Measurements from ENCODE around the gene SPIN2A. TPM values are rescaled to one million over a fixed set of nuclear protein-coding genes. Genes with fewer than 3 reads are reported as not detected.
A peak's percentile ranks its signal among the peaks of the same experiment; 100 is the strongest.
"Not testable (repeated sequence)": the region's sequence is repeated elsewhere in the genome, so short reads cannot be mapped to it uniquely, and the experiment has no call there.

SPIN2A gene
- total RNA-seq, 1 donor from 2014 or later, result not detected

DNA sequence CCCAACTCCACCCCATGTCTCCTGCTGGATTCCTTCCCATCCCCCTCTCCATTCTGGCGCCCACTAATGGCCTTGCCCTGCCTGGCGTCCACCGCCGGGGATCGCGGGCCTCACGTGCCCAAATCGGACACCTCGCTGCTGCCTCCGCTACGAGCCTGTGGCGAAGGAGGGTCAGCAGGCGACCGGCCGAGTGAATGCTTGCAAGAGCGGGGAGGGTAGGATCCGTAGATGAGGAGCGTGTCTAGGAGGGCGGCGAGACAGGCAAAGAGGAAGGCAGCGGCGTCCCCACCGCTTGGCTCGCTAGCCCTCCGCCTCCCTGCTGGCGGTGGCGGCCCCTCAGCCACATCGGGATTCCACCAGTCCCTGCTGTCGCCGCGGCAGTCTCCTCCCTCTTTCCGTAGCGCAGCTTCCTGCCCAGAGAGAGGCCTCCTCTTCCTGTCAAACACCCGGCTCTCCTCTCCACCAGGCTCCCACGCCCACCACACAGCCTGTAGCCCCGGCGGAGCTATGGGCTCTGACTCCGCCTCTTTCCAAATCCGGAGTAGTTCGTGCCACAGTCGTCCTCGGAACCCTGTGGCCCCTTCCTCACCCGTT, 15.9 kb downstream of the SPIN2A start, which contains the start of gene SPIN2B:
SPIN2B (minus strand) TSS at position 387 of the 594 bp plus-strand sequence.
- H3K4me3 ChIP-seq (ENCODE audit: low read depth, low read length), result peak within 1 kb of the TSS; percentile 70
- no peak for DNase-seq (ENCODE audit: low read depth)
- TF ChIP-seq, protein P1, sequence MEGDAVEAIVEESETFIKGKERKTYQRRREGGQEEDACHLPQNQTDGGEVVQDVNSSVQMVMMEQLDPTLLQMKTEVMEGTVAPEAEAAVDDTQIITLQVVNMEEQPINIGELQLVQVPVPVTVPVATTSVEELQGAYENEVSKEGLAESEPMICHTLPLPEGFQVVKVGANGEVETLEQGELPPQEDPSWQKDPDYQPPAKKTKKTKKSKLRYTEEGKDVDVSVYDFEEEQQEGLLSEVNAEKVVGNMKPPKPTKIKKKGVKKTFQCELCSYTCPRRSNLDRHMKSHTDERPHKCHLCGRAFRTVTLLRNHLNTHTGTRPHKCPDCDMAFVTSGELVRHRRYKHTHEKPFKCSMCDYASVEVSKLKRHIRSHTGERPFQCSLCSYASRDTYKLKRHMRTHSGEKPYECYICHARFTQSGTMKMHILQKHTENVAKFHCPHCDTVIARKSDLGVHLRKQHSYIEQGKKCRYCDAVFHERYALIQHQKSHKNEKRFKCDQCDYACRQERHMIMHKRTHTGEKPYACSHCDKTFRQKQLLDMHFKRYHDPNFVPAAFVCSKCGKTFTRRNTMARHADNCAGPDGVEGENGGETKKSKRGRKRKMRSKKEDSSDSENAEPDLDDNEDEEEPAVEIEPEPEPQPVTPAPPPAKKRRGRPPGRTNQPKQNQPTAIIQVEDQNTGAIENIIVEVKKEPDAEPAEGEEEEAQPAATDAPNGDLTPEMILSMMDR (conservative IDR thresholded peaks at IDR 0.05; ENCODE audit: low read depth, low read length), result no peak

DNA sequence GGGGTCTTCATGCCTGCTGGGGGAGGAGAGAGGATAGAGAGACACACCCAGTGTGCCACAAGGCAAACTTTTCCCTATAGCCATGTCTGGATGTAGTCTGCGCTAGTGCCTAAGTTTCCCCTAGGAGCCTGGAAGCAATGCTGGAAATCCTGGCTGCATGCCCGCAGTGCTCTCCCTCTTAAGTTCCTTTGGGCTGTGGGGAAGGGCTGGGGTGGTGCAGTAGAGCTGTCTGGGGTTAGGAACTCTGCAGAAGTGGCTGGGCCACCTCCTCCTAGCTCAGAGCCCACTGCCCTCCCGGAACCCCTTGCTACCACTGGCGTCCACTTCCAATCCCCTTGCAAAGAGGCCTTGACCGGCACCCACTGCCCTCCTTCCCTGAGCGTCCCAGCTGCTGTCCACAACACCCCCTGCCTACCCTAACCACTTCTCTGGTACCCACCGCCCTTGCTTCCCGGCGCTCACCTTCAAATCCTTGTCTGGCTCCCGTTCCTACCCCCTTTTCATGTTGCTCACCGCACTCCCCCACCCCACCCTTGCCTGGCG, 16.5 kb downstream of the SPIN2A start:
- not testable (repeated sequence) for DNase-seq (ENCODE audit: low read depth)
- H3K4me3 ChIP-seq (ENCODE audit: low read depth, low read length), result peak overlapping the region; percentile 70

DNA sequence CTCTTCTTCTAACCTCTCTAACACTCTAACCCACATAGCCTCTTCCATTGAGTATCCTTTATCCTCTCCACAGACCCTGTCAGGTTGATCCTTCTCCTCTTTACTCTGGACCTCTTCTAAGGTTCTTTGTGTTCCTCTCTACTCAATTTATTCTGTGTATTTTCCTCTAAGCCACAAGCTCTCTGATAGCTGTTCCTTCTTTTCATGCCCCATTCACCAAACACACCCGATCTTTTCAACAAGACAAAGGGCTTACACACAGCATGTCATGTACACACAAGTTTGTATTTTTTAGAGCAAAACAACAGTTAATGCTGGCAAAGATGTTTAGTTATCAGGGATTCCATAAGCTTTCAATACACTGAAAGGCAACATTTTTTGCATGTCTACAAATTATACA, 17.8 kb downstream of the SPIN2A start:
- H3K4me3 ChIP-seq (ENCODE audit: low read depth, low read length), result no peak overlapping the region
- TF ChIP-seq, protein P1 (conservative IDR thresholded peaks at IDR 0.05; ENCODE audit: low read depth, low read length), result no peak
- DNase-seq (ENCODE audit: low read depth), result no peak

DNA sequence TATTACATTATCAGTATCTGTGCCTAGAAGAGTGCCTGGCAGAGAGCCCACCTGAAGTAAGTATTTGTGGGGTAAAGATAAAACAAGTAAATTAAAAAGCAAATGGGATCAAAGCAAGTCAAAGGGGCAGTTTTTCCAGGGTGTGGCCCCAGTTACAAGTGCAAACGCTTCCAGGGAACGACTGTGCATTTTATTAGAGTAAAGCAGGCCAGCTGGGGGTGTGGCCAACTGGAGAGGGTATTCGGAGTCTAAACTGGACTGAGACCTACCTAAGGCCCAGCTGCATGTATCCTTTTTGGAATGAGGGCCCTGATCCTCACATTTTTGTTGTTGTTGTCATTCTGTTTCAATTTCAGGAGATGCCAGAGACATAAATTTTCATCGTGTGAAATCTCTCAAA, 19.6 kb downstream of the SPIN2A start:
- H3K4me3 ChIP-seq (ENCODE audit: low read depth, low read length), result not testable (repeated sequence)

DNA sequence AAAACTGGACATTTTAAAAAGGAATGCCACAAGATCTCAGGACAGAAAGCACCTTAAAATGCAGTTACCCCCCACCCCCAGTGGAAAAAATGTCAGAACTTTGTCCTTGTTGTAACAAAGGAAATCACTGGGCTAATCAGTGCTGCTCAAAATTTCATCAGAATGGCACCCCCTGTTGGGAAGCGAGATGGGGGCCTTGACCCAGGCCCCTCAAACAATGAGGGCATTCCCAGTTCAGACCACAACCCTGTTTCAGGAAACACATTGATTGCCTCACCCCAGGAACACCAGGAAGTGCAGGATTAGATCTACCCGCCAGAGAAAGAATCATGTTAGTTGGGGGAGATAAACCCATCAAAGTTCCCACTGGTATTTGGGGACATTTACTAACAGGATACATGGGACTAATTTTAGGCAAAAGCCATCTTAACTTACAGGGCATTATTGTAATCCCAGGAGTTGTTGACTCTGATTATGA, 32.2 kb downstream of the SPIN2A start:
- TF ChIP-seq, protein P1 (conservative IDR thresholded peaks at IDR 0.05; ENCODE audit: low read depth, low read length), result no peak
- no peak overlapping the region for H3K4me3 ChIP-seq (ENCODE audit: low read depth, low read length)
- no peak for DNase-seq (ENCODE audit: low read depth)

More for the DNA sequence above, 19.6 kb downstream of the SPIN2A start:
- not testable (repeated sequence) for DNase-seq (ENCODE audit: low read depth)

DNA sequence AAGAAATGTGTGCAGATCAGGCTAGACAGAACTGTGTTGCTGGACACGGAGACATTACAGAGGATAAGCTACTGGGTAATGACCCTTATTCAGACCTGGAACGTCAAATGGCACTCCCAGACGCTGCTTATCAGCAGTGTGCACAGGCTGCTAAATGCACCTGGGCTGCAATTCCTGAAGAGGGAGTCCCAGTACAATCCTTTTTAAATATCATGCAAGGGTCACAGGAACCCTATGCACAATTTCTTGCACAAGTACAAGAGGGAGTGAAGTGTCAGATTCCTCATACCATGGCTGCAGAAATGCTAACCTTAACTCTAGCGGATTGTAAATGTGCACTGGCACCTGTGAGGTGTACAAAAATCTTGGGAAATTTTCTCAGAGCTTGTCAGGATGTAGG, 32.8 kb downstream of the SPIN2A start:
- TF ChIP-seq, protein P1 (conservative IDR thresholded peaks at IDR 0.05; ENCODE audit: low read depth, low read length), result no peak
- no peak for DNase-seq (ENCODE audit: low read depth)

DNA sequence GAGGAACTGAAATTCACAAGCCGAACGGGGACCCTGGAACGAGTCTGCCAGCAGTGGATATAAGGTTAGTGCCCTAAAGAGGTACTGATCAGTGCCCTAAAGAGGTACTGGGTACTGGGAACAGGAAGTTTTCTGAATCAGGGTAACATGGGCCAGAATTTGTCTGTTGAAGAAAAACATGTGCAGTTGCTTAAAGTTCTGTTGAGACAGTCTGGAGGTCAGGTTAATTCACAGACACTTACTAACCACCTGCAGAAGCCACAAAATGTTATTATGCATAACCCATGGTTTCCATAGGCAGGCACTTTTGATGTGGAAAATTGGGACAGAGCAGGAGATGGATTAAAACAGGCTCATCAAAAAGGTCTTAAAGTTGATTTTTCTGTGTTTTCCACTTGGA, 33.7 kb downstream of the SPIN2A start:
- H3K4me3 ChIP-seq (ENCODE audit: low read depth, low read length), result no peak overlapping the region
- no peak for DNase-seq (ENCODE audit: low read depth)
- TF ChIP-seq, protein P1 (conservative IDR thresholded peaks at IDR 0.05; ENCODE audit: low read depth, low read length), result no peak

More for the DNA sequence above, 32.8 kb downstream of the SPIN2A start:
- no peak overlapping the region for H3K4me3 ChIP-seq (ENCODE audit: low read depth, low read length)

DNA sequence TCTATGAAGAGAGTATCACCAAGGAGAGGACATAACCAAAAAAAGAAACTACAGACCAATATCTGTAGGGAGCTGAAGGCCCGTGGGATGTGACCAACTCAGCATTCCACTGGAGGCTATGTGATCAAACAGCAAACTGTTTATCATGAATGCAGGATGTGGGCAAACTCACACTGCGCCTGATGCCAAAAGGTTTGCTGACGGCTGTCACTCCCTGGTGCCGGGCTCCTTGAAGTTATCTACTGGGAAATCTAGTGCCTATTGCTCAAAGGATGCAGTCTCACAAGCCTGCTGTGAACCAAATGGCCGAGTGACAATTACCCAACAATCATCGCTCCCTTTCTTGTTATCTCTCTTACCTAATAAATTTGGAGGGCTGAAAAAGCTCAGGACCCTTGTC, 34.3 kb downstream of the SPIN2A start:
- not testable (repeated sequence) for H3K4me3 ChIP-seq (ENCODE audit: low read depth, low read length)

More for the DNA sequence above, 34.3 kb downstream of the SPIN2A start:
- DNase-seq (ENCODE audit: low read depth), result not testable (repeated sequence)

Other genes starting within 250 kb of the SPIN2A start
- gene SPIN3, start 141.9 kb downstream of the SPIN2A start, total RNA-seq, result 2.8 and 3.5 TPM in 2 replicates
- gene SPIN2B, start 15.8 kb downstream of the SPIN2A start, total RNA-seq, result 4.2 and 6.7 TPM in 2 replicates
- gene FAAH2, start 149.3 kb upstream of the SPIN2A start, total RNA-seq, result 1.2 and 6.7 TPM in 2 replicates

Data from epithelial cell of proximal tubule (primary cell).